PC-3 (cell line): ENCODE results near the gene ABCB4.

Experiments used
- EZH2 ChIP-seq: fragments of 300-600 bp; sonication (generic); IDR thresholded peaks from one replicate; pipeline ENCODE4 v1.6.1; 2017; ENCODE audit warnings: antibody characterized with exemption, mild to moderate bottlenecking, low read length; ENCODE audit not compliant: unreplicated experiment
- EZH2phosphoT487 ChIP-seq: fragments of 300-600 bp; sonication (generic); IDR thresholded peaks from 2 replicates; pipeline ENCODE4 v1.6.1; 2018; ENCODE audit warnings: mild to moderate bottlenecking, antibody characterized with exemption, low read length, borderline replicate concordance
- TF ChIP-seq, protein P1 (sequence below): fragments of 300-600 bp; sonication (generic); conservative IDR thresholded peaks from 2 replicates; pipeline ENCODE4 v1.5.1; 2017; ENCODE audit warnings: antibody characterized with exemption, low read depth, mild to moderate bottlenecking, low read length

- TF ChIP-seq, protein P1, sequence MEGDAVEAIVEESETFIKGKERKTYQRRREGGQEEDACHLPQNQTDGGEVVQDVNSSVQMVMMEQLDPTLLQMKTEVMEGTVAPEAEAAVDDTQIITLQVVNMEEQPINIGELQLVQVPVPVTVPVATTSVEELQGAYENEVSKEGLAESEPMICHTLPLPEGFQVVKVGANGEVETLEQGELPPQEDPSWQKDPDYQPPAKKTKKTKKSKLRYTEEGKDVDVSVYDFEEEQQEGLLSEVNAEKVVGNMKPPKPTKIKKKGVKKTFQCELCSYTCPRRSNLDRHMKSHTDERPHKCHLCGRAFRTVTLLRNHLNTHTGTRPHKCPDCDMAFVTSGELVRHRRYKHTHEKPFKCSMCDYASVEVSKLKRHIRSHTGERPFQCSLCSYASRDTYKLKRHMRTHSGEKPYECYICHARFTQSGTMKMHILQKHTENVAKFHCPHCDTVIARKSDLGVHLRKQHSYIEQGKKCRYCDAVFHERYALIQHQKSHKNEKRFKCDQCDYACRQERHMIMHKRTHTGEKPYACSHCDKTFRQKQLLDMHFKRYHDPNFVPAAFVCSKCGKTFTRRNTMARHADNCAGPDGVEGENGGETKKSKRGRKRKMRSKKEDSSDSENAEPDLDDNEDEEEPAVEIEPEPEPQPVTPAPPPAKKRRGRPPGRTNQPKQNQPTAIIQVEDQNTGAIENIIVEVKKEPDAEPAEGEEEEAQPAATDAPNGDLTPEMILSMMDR: no peak
- no peak for TF ChIP-seq EZH2
- TF ChIP-seq EZH2phosphoT487: no peak
Observed at GRCh38 chr7:87483131-87483530, 7.7 kb upstream of the ABCB4 start.
